Measurements from ENCODE around the gene USH2A.

DNA sequence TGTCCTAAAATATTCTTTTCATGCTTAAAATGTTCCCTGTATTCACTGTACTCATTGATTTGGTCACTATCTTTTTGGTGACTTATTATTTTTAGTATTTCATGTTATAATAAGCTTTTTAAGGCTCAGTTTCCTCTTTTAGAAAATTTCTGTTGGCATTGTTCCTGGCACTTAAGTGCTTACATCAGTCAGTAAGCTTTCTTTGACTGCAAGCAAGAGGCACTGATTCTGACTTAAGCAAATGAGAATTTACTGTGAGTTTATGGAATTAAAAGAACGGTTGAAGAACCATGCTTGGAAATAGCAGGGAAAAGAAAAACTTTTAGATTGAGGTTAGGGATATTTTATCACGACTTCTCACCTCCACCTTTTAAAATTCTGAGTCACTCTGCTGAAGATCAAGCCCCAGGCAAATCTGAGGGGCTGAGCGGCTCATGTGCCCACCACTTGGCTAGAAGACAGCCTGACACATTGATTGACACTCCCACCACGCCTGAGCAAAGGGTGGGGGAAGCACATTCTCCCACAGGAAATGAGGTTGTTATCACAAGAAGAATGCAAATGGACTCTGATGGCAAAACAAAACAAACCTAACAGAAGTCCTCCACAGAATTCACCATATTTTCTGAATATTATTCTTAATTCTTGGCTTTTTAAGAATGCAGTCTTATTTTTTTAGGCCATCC lies 753.3 kb downstream of the USH2A start:
- TF ChIP-seq POLR2AphosphoS5 (IDR thresholded peaks at IDR 0.05) (no peak), SMC3 (conservative IDR thresholded peaks at IDR 0.05; ENCODE audit: poor library complexity) (no peak), EZH2 (IDR thresholded peaks at IDR 0.05; ENCODE audit: borderline replicate concordance, insufficient read depth, low read length, poor library complexity, severe bottlenecking) (no peak)
- TF ChIP-seq, protein P1, sequence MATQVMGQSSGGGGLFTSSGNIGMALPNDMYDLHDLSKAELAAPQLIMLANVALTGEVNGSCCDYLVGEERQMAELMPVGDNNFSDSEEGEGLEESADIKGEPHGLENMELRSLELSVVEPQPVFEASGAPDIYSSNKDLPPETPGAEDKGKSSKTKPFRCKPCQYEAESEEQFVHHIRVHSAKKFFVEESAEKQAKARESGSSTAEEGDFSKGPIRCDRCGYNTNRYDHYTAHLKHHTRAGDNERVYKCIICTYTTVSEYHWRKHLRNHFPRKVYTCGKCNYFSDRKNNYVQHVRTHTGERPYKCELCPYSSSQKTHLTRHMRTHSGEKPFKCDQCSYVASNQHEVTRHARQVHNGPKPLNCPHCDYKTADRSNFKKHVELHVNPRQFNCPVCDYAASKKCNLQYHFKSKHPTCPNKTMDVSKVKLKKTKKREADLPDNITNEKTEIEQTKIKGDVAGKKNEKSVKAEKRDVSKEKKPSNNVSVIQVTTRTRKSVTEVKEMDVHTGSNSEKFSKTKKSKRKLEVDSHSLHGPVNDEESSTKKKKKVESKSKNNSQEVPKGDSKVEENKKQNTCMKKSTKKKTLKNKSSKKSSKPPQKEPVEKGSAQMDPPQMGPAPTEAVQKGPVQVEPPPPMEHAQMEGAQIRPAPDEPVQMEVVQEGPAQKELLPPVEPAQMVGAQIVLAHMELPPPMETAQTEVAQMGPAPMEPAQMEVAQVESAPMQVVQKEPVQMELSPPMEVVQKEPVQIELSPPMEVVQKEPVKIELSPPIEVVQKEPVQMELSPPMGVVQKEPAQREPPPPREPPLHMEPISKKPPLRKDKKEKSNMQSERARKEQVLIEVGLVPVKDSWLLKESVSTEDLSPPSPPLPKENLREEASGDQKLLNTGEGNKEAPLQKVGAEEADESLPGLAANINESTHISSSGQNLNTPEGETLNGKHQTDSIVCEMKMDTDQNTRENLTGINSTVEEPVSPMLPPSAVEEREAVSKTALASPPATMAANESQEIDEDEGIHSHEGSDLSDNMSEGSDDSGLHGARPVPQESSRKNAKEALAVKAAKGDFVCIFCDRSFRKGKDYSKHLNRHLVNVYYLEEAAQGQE (IDR thresholded peaks at IDR 0.05; ENCODE audit: borderline replicate concordance) = no peak
